Nephron (organoid): Measurements from ENCODE around the gene OR13J1.

Experiments
- H3K27ac Mint-ChIP-seq, 3 experiments: 2 replicates each; pipeline ENCODE4 v1.8.0; 2020; ENCODE audit warnings: mixed read lengths in 3 of 3, mild to moderate bottlenecking in 2 of 3, moderate library complexity in 1 of 3
- H3K27me3 Mint-ChIP-seq: 2 replicates; pipeline ENCODE4 v1.8.0; 2021; ENCODE audit warnings: low read depth, mild to moderate bottlenecking, moderate library complexity, mixed read lengths
- H3K36me3 Mint-ChIP-seq: 2 replicates; pipeline ENCODE4 v1.8.0; 2020; ENCODE audit warnings: low read depth, mixed read lengths
- H3K4me1 Mint-ChIP-seq: 2 replicates; pipeline ENCODE4 v1.8.0; 2020; ENCODE audit warnings: mixed read lengths
- H3K4me3 Mint-ChIP-seq, 3 experiments: 2 replicates each; pipeline ENCODE4 v1.8.0; 2020; ENCODE audit warnings: mild to moderate bottlenecking in 3 of 3, mixed read lengths in 3 of 3, moderate library complexity in 2 of 3
- H3K9me3 Mint-ChIP-seq: 2 replicates; pipeline ENCODE4 v1.8.0; 2020; ENCODE audit warnings: mixed read lengths
- TF ChIP-seq, protein P1 (sequence below), 3 experiments: fragments of 200-600 bp; sonication (generic); IDR thresholded peaks; one replicate each; pipeline ENCODE4 v1.5.0; 2021; ENCODE audit warnings: antibody characterized with exemption in 3 of 3; ENCODE audit not compliant: unreplicated experiment in 3 of 3

Gene OR13J1

DNA sequence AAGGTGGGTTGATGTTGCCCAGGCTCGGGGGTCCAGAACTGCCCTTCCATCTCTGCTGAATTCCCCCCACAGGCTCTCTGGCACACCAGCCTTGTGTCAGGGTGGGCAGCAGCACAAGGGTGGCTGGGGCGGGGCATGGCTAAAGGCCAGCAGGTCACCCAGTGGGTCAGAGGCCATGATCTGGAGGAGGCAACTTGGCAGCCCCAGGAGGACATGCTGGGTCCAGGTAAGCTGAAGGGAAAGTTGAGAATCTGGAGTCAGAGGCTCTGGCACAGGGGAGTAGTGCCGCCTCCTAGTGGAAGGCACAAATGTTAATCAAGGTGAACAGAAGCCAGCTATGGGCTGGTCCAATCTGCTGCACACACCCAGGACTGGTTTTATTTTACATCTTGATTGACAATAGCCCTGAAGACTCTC is 35.0 kb downstream of the OR13J1 start:
- no peaks in the 10 kb centered on the region for H3K9me3 Mint-ChIP-seq
- H3K4me3 Mint-ChIP-seq = no peak overlapping the region
- TF ChIP-seq, protein P1, sequence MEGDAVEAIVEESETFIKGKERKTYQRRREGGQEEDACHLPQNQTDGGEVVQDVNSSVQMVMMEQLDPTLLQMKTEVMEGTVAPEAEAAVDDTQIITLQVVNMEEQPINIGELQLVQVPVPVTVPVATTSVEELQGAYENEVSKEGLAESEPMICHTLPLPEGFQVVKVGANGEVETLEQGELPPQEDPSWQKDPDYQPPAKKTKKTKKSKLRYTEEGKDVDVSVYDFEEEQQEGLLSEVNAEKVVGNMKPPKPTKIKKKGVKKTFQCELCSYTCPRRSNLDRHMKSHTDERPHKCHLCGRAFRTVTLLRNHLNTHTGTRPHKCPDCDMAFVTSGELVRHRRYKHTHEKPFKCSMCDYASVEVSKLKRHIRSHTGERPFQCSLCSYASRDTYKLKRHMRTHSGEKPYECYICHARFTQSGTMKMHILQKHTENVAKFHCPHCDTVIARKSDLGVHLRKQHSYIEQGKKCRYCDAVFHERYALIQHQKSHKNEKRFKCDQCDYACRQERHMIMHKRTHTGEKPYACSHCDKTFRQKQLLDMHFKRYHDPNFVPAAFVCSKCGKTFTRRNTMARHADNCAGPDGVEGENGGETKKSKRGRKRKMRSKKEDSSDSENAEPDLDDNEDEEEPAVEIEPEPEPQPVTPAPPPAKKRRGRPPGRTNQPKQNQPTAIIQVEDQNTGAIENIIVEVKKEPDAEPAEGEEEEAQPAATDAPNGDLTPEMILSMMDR (IDR thresholded peaks at IDR 0.05; ENCODE audit: unreplicated experiment in 3 of 3) = peak in 1 of 3 experiments; percentile 12
- H3K36me3 Mint-ChIP-seq = peaks cover 23% of the 10 kb centered on the region
- peaks cover 47% of the 10 kb centered on the region for H3K4me1 Mint-ChIP-seq
- H3K27me3 Mint-ChIP-seq = no peaks in the 10 kb centered on the region
- no peak overlapping the region for H3K27ac Mint-ChIP-seq

DNA sequence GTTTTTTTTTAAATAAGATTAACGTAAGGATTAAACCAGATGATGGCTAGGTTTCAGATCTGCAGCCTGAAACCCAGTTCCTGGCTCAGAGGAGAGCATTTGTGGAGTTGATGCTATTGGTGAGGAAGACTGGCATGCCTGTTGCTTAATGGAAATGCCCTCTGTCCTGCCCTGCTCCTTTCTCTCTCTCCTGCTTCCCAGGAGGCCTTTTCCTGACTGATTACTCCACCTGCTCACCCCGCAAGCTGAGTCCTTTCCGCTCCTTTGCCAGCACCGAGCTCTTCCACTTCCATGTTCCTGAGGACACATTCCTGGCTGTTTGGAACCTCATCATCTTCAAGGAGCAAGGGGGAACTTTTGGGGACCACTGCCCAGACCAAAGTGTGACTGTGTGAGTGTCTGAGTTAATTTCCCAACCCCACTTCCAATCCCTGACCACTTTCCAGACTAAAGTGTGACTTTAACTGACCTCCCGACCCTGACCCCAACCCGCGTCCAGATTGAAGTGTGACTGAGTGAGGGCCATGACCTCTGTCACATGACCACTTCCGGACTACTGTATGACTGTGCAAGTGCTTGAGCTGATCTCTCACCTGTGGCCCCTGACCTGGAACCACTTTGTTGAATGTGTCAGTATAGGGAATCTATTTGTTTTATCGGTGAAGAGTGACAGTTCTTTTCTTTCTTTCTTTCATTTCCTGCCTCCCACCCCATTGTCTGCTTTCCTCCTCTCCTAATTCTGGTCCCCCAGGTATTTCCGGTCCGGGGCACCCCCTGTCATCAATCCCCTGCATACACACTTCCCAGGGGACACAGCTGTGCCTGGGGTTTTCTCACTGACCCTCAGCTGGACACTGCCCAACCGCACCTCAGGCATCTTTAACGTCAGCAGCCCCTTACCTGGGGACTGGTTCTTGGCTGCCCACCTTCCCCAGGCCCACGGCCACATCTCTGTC is 35.7 kb downstream of the OR13J1 start:
- no peaks in the 10 kb centered on the region for H3K27me3 Mint-ChIP-seq
- no peaks in the 10 kb centered on the region for H3K9me3 Mint-ChIP-seq
- peak overlapping the region; percentile 10 to 89 (median 78) for H3K27ac Mint-ChIP-seq
- H3K36me3 Mint-ChIP-seq = peaks cover 23% of the 10 kb centered on the region
- peaks cover 54% of the 10 kb centered on the region for H3K4me1 Mint-ChIP-seq
- H3K4me3 Mint-ChIP-seq = no peak overlapping the region
- TF ChIP-seq, protein P1 (IDR thresholded peaks at IDR 0.05; ENCODE audit: unreplicated experiment in 3 of 3) = no peak

DNA sequence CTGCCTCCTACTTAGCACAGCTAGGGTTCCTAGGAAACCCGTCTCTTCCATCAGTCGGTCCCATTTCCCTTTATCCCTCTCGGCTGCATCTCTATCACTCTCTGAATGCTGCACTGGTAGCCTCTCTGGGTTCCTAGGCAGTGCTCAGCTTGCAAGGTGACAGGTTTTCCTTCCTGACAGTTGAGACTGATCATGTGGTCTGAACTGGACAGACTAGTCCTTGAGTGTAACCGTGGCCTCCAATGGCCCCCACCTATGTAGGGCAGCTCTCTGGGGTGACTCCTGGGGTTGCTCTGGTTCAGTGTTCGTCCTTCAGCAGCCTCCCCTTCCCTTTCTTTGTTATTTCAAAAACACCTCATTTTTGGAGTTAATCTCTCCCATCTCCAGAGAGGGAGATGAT is 37.4 kb downstream of the OR13J1 start:
- Mint-ChIP-seq H3K4me3 (peak overlapping the region; percentile 24 to 65 (median 56)), H3K36me3 (peaks cover 12% of the 10 kb centered on the region), H3K4me1 (peaks cover 64% of the 10 kb centered on the region), H3K27ac (peak overlapping the region; percentile 34 to 89 (median 54)), H3K27me3 (peaks cover 4% of the 10 kb centered on the region), H3K9me3 (no peaks in the 10 kb centered on the region)
- TF ChIP-seq, protein P1 (IDR thresholded peaks at IDR 0.05; ENCODE audit: unreplicated experiment in 3 of 3) = no peak

DNA sequence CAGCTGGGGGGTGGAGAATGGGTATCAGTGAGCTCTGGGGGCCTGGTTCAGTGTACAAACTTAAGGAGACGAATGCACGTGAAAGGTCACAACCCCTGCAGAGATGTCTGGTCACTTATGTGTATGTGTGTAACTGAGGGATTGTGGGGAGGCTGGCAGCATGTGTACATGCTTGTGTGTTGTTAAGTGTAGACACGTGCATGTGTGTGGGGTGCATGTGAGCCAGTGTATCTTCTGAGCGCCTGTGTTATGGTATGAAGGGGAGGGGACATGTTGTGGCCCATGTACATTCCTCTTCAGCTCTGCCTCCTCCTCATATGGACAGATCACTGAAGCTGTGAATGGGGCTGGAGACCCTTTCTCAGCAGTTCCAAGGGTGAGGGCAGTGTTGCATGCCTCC is 39.2 kb downstream of the OR13J1 start:
- Mint-ChIP-seq H3K27me3 (peaks cover 4% of the 10 kb centered on the region), H3K4me3 (peak overlapping the region; percentile 60 to 90 (median 82)), H3K4me1 (peaks cover 67% of the 10 kb centered on the region), H3K36me3 (peaks cover 12% of the 10 kb centered on the region), H3K27ac (peak overlapping the region; percentile 57 to 89 (median 62)), H3K9me3 (no peaks in the 10 kb centered on the region)
- TF ChIP-seq, protein P1 (IDR thresholded peaks at IDR 0.05; ENCODE audit: unreplicated experiment in 3 of 3) = no peak

DNA sequence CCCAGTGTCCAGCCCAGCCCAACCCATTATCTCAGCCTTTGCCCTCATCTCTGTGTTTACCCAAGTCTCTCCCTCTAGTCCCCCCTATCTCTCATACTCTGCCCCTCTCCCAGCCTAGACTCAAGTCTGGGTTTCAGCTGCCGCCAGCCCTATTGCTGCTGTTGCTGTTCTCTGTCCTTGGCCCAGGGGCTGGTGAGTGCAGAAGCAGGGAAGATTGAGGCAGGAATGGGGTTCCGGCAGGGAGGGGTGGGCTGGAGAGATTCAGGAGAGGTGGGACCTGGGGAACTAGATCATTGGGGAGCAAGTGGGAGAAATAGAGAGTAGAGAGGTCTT is 40.5 kb downstream of the OR13J1 start:
- H3K9me3 Mint-ChIP-seq = no peaks in the 10 kb centered on the region
- TF ChIP-seq, protein P1 (IDR thresholded peaks at IDR 0.05; ENCODE audit: unreplicated experiment in 3 of 3) = no peak
- H3K4me1 Mint-ChIP-seq = peaks cover 68% of the 10 kb centered on the region
- peaks cover 4% of the 10 kb centered on the region for H3K27me3 Mint-ChIP-seq
- H3K27ac Mint-ChIP-seq = peak overlapping the region; percentile 88 to 97 (median 92)
- peaks cover 2% of the 10 kb centered on the region for H3K36me3 Mint-ChIP-seq
- peak overlapping the region; percentile 90 to 95 (median 93) for H3K4me3 Mint-ChIP-seq
